Lower leg skin (tissue), 4 donors: ENCODE measurements around the gene UNC13A. TPM values are rescaled to one million over a fixed set of nuclear protein-coding genes. Genes with fewer than 3 reads are reported as not detected.

ENCODE experiments used
- DNase-seq, 2 donors: peaks; one replicate each; pipeline ENCODE4 v3.0.0-alpha.2; 2019; ENCODE audit warnings: low spot score in 2 of 2
- H3K4me3 ChIP-seq: fragments of 200-600 bp; sonication (generic); 2 replicates; pipeline ENCODE4 v1.5.1; 2017; ENCODE audit warnings: mild to moderate bottlenecking, low read depth; ENCODE audit not compliant: poor library complexity, severe bottlenecking
- POLR2A ChIP-seq, 2 donors: fragments of 450-650 bp; IDR thresholded peaks; one replicate each; pipeline ENCODE4 v1.6.1; 2016 to 2017; ENCODE audit warnings: antibody characterized with exemption in 2 of 2, mild to moderate bottlenecking in 1 of 2, moderate library complexity in 1 of 2
- WGBS, 2 donors: methylation state at CpG; one replicate each; pipeline ENCODE4 v1.1.5; 2018; 5-methylcytosine and 5-hydroxymethylcytosine counted together
- intact Hi-C: fragments of 100-400 bp; cut with DNase I; formaldehyde crosslinking; loops from one replicate; pipeline ENCODE4 v1.15.0; 2023; ENCODE audit warnings: low total_unique reads
- total RNA-seq, 4 donors: library from RNA; depleted of rRNA; stranded (reverse); fragments of >200 nt; gene quantifications; one replicate each; pipeline ENCODE4 v1.1.0, GENCODE V29; 2016
- TF ChIP-seq, protein P1 (sequence below), 3 donors: fragments of 450-650 bp; IDR thresholded peaks; one replicate each; pipeline ENCODE4 v1.5.1; 2016; ENCODE audit warnings: antibody characterized with exemption in 3 of 3, mild to moderate bottlenecking in 3 of 3, moderate library complexity in 2 of 3

The UNC13A gene
- total RNA-seq, 4 donors from 2014 or later: not detected

DNA sequence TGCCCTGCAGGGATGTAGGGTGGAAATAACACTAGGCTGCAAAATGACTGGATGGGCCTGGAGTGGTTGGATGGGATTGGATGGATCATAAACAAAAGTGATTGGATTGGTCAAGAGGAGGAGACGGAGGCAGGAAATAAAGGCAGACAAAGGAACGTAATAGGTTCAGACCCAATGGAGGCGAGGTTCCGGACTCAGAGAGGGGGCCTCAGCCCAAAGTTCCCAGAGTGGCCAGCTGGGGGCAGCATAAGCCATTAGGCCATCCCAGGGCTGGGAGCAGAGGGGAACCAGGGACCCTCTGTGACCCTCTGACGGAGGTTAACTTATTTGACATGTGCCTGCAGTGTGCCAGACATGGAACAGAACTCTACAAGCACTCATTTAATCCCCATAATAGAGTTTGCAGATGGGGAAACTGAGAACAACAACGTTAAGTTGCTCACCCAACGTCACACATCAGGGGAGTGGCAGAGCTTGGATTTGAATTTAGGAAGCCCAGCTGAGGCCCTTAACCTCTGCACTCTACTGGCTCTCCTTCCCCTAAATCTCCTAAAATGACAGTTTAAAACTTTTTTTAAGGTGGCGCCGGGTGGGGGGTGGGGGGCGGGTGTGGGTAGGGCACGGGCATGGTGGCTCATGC is 15.8 kb upstream of the UNC13A start:
- no peak overlapping the region for H3K4me3 ChIP-seq
- 39 to 56% methylated on average over 11 of the region's 11 CpGs for WGBS, 2 donors
- intact Hi-C loops: loop anchor here (10.0 kb wide), 1 partner anchor 151 kb away; the partner anchor contains the start of gene RPL18A
- no peak for DNase-seq
- TF ChIP-seq, protein P1, sequence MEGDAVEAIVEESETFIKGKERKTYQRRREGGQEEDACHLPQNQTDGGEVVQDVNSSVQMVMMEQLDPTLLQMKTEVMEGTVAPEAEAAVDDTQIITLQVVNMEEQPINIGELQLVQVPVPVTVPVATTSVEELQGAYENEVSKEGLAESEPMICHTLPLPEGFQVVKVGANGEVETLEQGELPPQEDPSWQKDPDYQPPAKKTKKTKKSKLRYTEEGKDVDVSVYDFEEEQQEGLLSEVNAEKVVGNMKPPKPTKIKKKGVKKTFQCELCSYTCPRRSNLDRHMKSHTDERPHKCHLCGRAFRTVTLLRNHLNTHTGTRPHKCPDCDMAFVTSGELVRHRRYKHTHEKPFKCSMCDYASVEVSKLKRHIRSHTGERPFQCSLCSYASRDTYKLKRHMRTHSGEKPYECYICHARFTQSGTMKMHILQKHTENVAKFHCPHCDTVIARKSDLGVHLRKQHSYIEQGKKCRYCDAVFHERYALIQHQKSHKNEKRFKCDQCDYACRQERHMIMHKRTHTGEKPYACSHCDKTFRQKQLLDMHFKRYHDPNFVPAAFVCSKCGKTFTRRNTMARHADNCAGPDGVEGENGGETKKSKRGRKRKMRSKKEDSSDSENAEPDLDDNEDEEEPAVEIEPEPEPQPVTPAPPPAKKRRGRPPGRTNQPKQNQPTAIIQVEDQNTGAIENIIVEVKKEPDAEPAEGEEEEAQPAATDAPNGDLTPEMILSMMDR (IDR thresholded peaks at IDR 0.05): no peak
- no peak for TF ChIP-seq POLR2A (IDR thresholded peaks at IDR 0.05)

DNA sequence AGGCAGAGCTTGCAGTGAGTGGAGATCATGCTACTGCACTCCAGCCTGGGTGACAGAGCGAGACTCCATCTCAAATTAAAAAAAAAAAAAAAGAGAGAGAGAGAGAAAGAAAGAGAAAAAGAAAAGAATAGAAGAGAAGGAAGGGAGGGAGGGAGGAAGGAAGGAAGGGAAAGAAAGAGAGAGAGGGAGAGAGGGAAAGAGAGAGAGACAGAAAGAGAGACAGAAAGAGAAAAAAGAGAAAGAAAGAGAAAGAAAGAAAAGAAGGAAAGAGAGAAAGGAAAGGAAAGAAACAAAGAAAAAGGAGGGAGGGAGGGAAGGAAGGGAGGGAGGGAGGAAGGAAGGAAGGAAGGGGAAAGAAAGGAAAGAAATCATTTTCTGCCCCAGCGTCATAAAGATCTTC is 7.0 kb upstream of the UNC13A start:
- no peak for DNase-seq
- no peak overlapping the region for H3K4me3 ChIP-seq
- no peak for TF ChIP-seq POLR2A (IDR thresholded peaks at IDR 0.05)
- TF ChIP-seq, protein P1 (IDR thresholded peaks at IDR 0.05): no peak
- intact Hi-C loops: no loop called here
- WGBS, 2 donors: 70 to 80% methylated on average over 2 of the region's 2 CpGs

GRCh38 chr19:17692566-17692965 is 4.4 kb upstream of the UNC13A start:
- TF ChIP-seq POLR2A (IDR thresholded peaks at IDR 0.05): no peak
- TF ChIP-seq, protein P1 (IDR thresholded peaks at IDR 0.05): no peak
- 60 to 61% methylated on average over 4 of the region's 4 CpGs for WGBS, 2 donors
- DNase-seq: no peak
- intact Hi-C loops: no loop called here
- no peak overlapping the region for H3K4me3 ChIP-seq

DNA sequence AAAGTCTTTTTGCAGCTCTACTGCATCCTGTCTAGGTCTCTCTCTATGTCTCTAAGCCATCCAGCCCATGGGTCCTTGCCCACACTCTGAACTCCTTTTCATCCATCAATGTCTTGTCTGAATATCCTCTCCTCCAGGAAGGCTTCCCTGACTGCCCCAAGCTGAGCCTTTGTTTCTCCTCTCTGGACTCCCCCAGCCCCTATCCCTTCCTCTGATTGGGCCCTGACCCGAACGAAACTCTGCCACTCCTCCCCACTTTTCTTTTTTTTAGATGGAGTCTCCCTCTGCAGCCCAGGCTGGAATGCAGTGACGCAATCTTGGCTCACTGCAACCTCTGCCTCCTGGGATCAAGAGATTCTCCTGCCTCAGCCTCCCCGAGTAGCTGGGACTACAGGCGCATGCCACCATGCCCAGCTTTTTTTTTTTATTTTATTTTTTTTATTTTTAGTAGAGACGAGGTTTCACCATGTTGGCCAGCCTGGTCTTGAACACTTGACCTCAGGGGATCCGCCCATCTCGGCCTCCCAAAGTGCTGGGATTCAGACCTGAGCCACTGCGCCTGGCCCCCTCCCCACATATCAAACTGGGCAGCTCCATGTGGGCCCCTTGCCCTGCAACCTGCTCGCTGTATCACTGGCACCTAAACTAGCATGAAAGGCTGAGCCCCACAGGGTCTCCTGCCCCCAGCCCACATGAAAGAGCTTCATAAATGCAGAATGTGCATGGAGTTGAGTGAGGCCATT is 870 bp upstream of the UNC13A start:
- H3K4me3 ChIP-seq: no peak overlapping the region
- intact Hi-C loops: no loop called here
- DNase-seq: no peak
- 60 to 62% methylated on average over 10 of the region's 10 CpGs for whole genome bisulfite sequencing, 2 donors
- TF ChIP-seq, protein P1 (IDR thresholded peaks at IDR 0.05): no peak
- TF ChIP-seq POLR2A (IDR thresholded peaks at IDR 0.05): no peak

- TF ChIP-seq, protein P1 (IDR thresholded peaks at IDR 0.05): no peak
- TF ChIP-seq POLR2A (IDR thresholded peaks at IDR 0.05): no peak
- no peak for DNase-seq
- 2% methylated on average over 24 of the region's 24 CpGs for WGBS, 2 donors
- H3K4me3 ChIP-seq: no peak overlapping the region
- intact Hi-C loops: no loop called here
These were observed 855 bp downstream of the UNC13A start for GRCh38 chr19:17687141-17687856.
